HG02870 (cell line): ENCODE results near the gene M6PR.
A peak's percentile ranks its signal among the peaks of the same experiment; 100 is the strongest.
"Not testable (repeated sequence)": the region's sequence is repeated elsewhere in the genome, so short reads cannot be mapped to it uniquely, and the experiment has no call there.

Source experiments
- ATAC-seq: cut with Tn5 transposase; IDR thresholded peaks from one replicate; pipeline ENCODE4 v1.9.1; 2021; ENCODE audit warnings: mild to moderate bottlenecking, moderate library complexity; ENCODE audit not compliant: unreplicated experiment

The M6PR gene

GRCh38 chr12:8951744-8952143 lies 2.3 kb upstream of the M6PR start:
- ATAC-seq: no peak

- no peak for ATAC-seq
These were observed 1.4 kb upstream of the M6PR start for GRCh38 chr12:8950702-8951478.

DNA sequence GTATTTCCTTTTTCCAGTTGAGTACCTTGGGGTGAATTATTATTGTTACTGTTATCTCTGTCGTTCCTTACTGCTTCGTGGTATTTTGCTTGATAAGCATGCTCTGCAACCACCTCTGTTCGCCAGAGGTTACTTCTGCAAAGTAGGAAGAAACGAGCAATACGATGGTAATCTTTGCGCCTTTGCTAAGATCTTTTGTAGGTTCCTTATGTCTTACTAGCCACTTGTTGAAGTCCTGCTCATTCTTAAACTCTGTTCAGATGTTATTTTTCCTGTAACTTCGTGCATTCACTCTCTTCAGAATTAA lies 729 bp upstream of the M6PR start:
- ATAC-seq: no peak

GRCh38 chr12:8948701-8949341 lies 624 bp downstream of the M6PR start:
- ATAC-seq: no peak

DNA sequence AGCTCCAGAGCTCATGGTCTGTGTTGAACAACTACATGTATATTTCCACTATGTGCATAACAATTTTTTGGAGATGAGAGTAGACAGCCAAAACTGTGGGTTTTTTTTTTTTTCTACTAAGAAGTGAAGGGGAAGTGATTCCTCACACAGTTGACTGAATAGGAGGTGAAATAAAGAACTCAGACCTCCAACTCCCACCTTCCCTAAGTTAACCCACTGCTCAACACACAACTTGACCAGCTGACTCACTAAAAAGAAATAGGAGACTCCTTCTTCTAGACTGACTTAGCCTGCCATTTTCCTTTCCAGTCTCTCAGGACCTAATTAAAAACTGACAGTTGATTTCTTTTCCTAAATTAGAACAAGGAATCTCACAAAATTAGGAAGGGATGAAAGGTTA lies 1.7 kb downstream of the M6PR start:
- no peak for ATAC-seq

GRCh38 chr12:8946733-8947132 lies 2.7 kb downstream of the M6PR start:
- no peak for ATAC-seq

DNA sequence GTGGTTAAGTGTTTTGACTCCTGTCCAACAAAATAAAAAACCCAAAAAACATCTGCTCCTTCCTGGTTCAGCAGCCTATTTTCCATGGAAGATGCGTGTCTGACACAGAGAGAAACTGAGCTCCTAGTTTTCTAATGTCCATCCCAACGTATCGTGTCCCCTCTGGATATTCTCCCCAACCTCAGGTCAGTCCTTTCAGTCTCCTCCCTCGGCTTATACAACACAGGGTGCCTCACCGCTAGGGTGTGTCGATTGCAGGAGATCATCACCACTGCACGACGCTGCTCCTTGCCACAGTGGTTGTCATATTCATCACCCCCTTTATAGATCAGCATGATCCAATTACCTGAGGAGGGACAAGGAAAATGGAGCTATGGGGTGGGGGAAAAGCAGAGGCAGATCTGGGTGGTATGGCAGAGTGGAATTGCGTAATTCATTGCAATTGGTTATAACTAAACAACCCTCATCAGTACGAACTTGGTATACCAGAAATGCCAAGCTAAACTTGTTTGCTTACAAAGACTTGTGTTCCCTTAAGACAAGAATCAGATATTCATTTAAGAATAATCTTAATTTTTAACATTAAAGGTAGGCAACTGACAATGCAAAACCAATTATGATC lies 5.8 kb downstream of the M6PR start:
- no peak for ATAC-seq

DNA sequence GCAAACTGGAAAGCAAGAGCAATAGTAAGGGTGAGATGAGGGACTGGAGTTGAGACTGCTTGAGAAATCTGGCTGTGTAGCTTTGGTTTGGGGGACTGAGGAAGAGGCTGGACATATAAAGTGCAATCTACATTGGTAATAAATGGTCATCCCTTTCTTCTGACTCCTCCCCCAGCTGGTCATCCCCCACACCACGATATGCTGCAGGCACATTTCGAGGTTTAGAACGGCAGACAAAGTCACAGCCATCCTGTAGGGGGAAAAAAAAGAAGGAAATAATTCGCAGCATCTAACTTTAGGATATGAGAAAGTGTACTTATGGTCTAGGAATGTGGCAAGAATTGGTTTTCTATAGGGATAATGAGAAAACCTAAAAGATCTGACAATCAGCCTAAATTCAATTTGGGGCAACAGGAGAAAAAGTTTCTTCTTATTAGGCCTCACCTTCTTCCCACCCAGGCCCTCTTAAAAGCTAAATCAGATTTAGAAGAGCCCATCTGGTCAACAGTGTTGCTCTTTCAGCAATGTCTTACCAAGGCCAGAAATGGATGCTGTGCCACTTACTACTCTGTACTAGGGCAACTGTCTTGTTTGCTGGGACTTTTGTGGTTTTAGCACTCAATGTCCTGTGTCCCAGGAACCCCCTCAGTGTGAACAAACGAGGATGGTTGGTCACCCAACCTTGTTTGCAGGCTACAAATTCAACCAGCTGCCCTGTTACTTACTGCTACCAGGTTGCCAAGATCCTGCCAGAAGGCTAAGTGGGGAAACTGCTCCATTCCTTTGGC lies 7.6 kb downstream of the M6PR start:
- no peak for ATAC-seq

GRCh38 chr12:8937842-8938442 lies 11.5 kb downstream of the M6PR start:
- not testable (repeated sequence) for ATAC-seq

GRCh38 chr12:8936735-8937134 lies 12.7 kb downstream of the M6PR start:
- no peak for ATAC-seq

DNA sequence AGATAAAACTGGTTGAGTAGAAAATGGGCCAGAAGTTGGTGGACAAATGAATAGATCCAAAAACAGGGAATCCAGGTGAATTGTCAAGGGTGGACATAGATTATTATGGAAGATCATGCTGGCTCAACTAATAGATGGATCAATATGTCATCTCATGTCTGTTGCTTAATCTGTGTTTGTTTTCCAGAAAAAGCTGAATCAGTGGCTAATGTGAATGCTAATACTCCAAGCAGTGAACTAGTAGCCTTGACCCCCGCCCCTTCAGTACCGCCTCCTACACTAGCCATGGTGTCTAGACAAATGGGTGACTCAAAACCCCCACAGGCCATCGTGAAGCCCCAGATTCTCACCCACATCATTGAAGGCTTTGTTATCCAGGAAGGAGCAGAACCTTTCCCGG lies 15.4 kb downstream of the M6PR start:
- ATAC-seq: not testable (repeated sequence)

- not testable (repeated sequence) for ATAC-seq
These were observed 17.0 kb downstream of the M6PR start for GRCh38 chr12:8932464-8932863.

- ATAC-seq: not testable (repeated sequence)
These were observed 18.7 kb downstream of the M6PR start for GRCh38 chr12:8930655-8931323.

DNA sequence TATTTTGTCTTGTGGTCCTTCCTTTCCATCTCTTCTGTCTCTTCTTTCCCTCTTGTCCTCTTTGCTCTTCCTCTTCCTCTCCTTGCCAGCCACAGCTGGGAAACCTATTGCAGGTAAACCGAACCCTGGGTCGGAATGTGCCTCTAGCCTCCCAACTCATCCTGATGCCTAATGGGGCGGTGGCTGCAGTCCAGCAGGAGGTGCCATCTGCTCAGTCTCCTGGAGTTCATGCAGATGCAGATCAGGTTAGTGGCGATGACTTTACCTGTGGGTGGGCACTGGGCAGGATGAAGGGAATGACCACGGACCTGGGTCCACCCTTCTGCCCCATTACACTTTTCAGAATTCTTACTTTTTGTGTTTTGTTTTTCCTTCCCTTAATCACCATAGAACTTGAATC lies 26.9 kb downstream of the M6PR start:
- no peak for ATAC-seq

GRCh38 chr12:8919643-8920042 lies 29.8 kb downstream of the M6PR start:
- ATAC-seq: not testable (repeated sequence)

DNA sequence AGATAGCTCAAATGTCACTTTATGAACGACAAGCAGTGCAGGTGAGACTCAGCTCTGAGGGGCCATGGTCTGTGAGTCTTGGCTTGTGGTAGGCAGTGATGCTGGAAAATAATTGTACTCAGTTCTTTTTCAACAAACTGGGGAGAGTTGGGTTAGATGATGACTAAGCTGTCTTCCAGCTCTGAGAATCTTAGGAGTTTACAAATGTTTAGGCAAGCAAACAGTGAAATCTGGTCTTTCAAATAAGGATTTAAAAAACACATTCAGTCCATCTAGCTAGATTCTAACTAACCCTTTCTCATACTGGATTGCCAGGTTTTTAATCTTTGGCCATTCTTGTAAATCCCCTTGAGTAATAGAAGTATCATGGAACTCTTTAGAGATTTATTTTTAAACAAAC lies 31.7 kb downstream of the M6PR start:
- ATAC-seq: no peak

DNA sequence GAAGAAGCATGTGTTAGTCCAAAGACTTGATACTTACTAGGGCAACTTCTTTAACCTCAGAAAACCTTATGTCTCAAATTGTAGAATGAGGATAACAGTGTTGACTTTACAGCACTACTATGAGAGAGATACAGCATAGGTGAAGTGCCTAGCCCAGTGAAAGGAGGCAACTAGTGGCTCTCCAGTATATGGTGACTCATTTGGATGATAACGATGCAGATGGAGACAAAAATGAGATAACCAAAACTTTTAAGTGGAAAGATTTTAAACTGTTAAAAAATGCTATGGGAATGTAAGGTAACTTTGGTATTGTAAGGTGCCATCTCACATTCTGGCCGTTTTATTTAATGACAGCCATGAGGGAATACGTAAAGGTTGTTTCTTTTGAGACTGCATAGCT lies 32.4 kb downstream of the M6PR start:
- no peak for ATAC-seq

DNA sequence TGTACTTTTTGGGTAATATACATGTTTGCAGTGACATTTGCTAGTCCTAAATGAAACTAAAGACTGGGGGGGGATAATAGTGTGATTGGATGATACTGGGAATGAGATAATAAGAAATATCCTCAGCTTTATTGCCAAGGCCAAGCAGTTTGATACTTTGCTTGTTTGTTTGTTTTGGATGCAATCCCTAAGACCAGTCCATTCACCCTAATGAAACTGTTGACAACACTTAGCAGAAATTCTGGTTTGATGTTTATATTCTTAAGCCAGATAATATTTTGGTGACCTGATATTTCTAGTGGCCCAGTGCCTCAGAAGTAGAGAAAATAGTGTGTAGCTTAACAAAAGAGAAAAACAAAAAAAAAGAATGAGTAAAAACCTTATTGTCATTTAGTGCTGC lies 33.3 kb downstream of the M6PR start:
- ATAC-seq: no peak

- ATAC-seq: peak; percentile 80
These were observed 34.5 kb downstream of the M6PR start for GRCh38 chr12:8914716-8915526.
